Measurements from ENCODE around the gene NSUN6.
A peak's percentile ranks its signal among the peaks of the same experiment; 100 is the strongest.
"Not testable (repeated sequence)": the region's sequence is repeated elsewhere in the genome, so short reads cannot be mapped to it uniquely, and the experiment has no call there.

NSUN6 gene

GRCh38 chr10:18607503-18608378, 43.6 kb downstream of the NSUN6 start:
- DNase-seq (ENCODE audit: low spot score), result peak; percentile 60

- no peak for DNase-seq (ENCODE audit: low spot score)
These were observed 45.2 kb downstream of the NSUN6 start for GRCh38 chr10:18606051-18606695.

- no peak for DNase-seq (ENCODE audit: low spot score)
These were observed 50.1 kb downstream of the NSUN6 start for GRCh38 chr10:18601321-18601720.

GRCh38 chr10:18599392-18599791, 52.0 kb downstream of the NSUN6 start:
- no peak for DNase-seq (ENCODE audit: low spot score)

- no peak for DNase-seq (ENCODE audit: low spot score)
These were observed 56.7 kb downstream of the NSUN6 start for GRCh38 chr10:18594574-18595156.

GRCh38 chr10:18591141-18591540, 60.2 kb downstream of the NSUN6 start:
- DNase-seq (ENCODE audit: low spot score), result not testable (repeated sequence)

GRCh38 chr10:18586637-18587036, 64.8 kb downstream of the NSUN6 start:
- not testable (repeated sequence) for DNase-seq (ENCODE audit: low spot score)

- no peak for DNase-seq (ENCODE audit: low spot score)
These were observed 67.7 kb downstream of the NSUN6 start for GRCh38 chr10:18583575-18584270.

- no peak for DNase-seq (ENCODE audit: low spot score)
These were observed 68.6 kb downstream of the NSUN6 start for GRCh38 chr10:18582803-18583202.

GRCh38 chr10:18577823-18578685, 73.3 kb downstream of the NSUN6 start:
- no peak for DNase-seq (ENCODE audit: low spot score)

- DNase-seq (ENCODE audit: low spot score), result no peak
These were observed 74.8 kb downstream of the NSUN6 start for GRCh38 chr10:18576586-18576985.

- DNase-seq (ENCODE audit: low spot score), result no peak
These were observed 78.3 kb downstream of the NSUN6 start for GRCh38 chr10:18572959-18573561.

- DNase-seq (ENCODE audit: low spot score), result no peak
These were observed 79.6 kb downstream of the NSUN6 start for GRCh38 chr10:18571780-18572179.

- DNase-seq (ENCODE audit: low spot score), result no peak
These were observed 80.3 kb downstream of the NSUN6 start for GRCh38 chr10:18571076-18571475.

- DNase-seq (ENCODE audit: low spot score), result not testable (repeated sequence)
These were observed 81.0 kb downstream of the NSUN6 start for GRCh38 chr10:18570386-18570785.

GRCh38 chr10:18567343-18567856, 84.0 kb downstream of the NSUN6 start:
- no peak for DNase-seq (ENCODE audit: low spot score)

GRCh38 chr10:18566177-18566576, 85.2 kb downstream of the NSUN6 start:
- DNase-seq (ENCODE audit: low spot score), result no peak

- DNase-seq (ENCODE audit: low spot score), result no peak
These were observed 86.4 kb downstream of the NSUN6 start for GRCh38 chr10:18565006-18565405.

- DNase-seq (ENCODE audit: low spot score), result no peak
These were observed 88.2 kb downstream of the NSUN6 start for GRCh38 chr10:18563003-18563726.

All from hepatic stellate cell (primary cell).